NAMALWA (cell line): ENCODE measurements around the gene ATMIN.
A peak's percentile ranks its signal among the peaks of the same experiment; 100 is the strongest.

Experiments used
- DNase-seq: peaks from one replicate; pipeline ENCODE4 v3.0.0-alpha.2; 2015; ENCODE audit warnings: low spot score

The ATMIN gene

GRCh38 chr16:81067166-81067565, 31.5 kb downstream of the ATMIN start:
- no peak for DNase-seq

- no peak for DNase-seq
These were observed 33.4 kb downstream of the ATMIN start for GRCh38 chr16:81069063-81069462.

- no peak for DNase-seq
These were observed 35.3 kb downstream of the ATMIN start for GRCh38 chr16:81070979-81071378.

GRCh38 chr16:81071805-81072204, 36.2 kb downstream of the ATMIN start:
- DNase-seq: no peak

GRCh38 chr16:81073560-81074330, 38.1 kb downstream of the ATMIN start:
- DNase-seq: no peak

GRCh38 chr16:81076566-81077075, 41.0 kb downstream of the ATMIN start:
- DNase-seq: peak; percentile 92

- DNase-seq: peak; percentile 96
These were observed 41.7 kb downstream of the ATMIN start, which contains the start of gene C16orf46 for GRCh38 chr16:81077076-81077940. Gene C16orf46, minus strand, starts transcription at chr16:81077238. Its CDS starts 13,283 bp downstream, at chr16:81063955.

GRCh38 chr16:81080233-81080632, 44.6 kb downstream of the ATMIN start:
- no peak for DNase-seq

- no peak for DNase-seq
These were observed 45.4 kb downstream of the ATMIN start for GRCh38 chr16:81081014-81081413.

GRCh38 chr16:81088836-81089235, 53.2 kb downstream of the ATMIN start:
- no peak for DNase-seq

- DNase-seq: peak; percentile 23
These were observed 59.2 kb downstream of the ATMIN start for GRCh38 chr16:81094771-81095251.

- DNase-seq: peak; percentile 52
These were observed 60.0 kb downstream of the ATMIN start for GRCh38 chr16:81095653-81095952.

- peak; percentile 99 for DNase-seq
These were observed 60.5 kb downstream of the ATMIN start, which contains the start of gene GCSH for GRCh38 chr16:81095953-81096714. Gene GCSH, minus strand, starts transcription at chr16:81096395. Its CDS starts 117 bp downstream, at chr16:81096278.

GRCh38 chr16:81096715-81097208, 61.1 kb downstream of the ATMIN start:
- DNase-seq: no peak
